Endothelial cell (in vitro differentiated cells): Measurements from ENCODE around the gene TMEM121. TPM values are rescaled to one million over a fixed set of nuclear protein-coding genes. Genes with fewer than 3 reads are reported as not detected.
A peak's percentile ranks its signal among the peaks of the same experiment; 100 is the strongest.
"Not testable (repeated sequence)": the region's sequence is repeated elsewhere in the genome, so short reads cannot be mapped to it uniquely, and the experiment has no call there.

Experiments
- DNase-seq: peaks from one replicate; pipeline ENCODE4 v3.0.0; 2021; ENCODE audit warnings: low spot score
- H3K27ac Mint-ChIP-seq: one replicate; pipeline ENCODE4 v1.8.0; 2021; ENCODE audit warnings: mixed read lengths, inconsistent platforms; ENCODE audit not compliant: unreplicated experiment
- H3K27me3 Mint-ChIP-seq: one replicate; pipeline ENCODE4 v1.8.0; 2021; ENCODE audit warnings: mild to moderate bottlenecking, moderate library complexity, mixed read lengths, inconsistent platforms; ENCODE audit not compliant: unreplicated experiment
- H3K36me3 Mint-ChIP-seq: one replicate; pipeline ENCODE4 v1.8.0; 2021; ENCODE audit warnings: mild to moderate bottlenecking, low read depth, mixed read lengths, inconsistent platforms; ENCODE audit not compliant: unreplicated experiment
- H3K4me1 Mint-ChIP-seq: one replicate; pipeline ENCODE4 v1.8.0; 2021; ENCODE audit warnings: mild to moderate bottlenecking, mixed read lengths, inconsistent platforms; ENCODE audit not compliant: unreplicated experiment
- H3K4me3 Mint-ChIP-seq: one replicate; pipeline ENCODE4 v1.8.0; 2021; ENCODE audit warnings: mild to moderate bottlenecking, mixed read lengths, inconsistent platforms; ENCODE audit not compliant: unreplicated experiment
- H3K9me3 Mint-ChIP-seq: one replicate; pipeline ENCODE4 v1.8.0; 2021; ENCODE audit warnings: mixed read lengths, inconsistent platforms; ENCODE audit not compliant: unreplicated experiment
- total RNA-seq: library from RNA; stranded (reverse); fragmentation: NEBNext Ultra II Directional; extraction: Animal tissue kit (Norgen Biotek cat#: 25700); gene quantifications from one replicate; pipeline ENCODE4 v1.2.1, GENCODE V29; 2021; ENCODE audit not compliant: unreplicated experiment
- TF ChIP-seq, protein P1 (sequence below): fragments of 200-600 bp; sonication (generic); IDR thresholded peaks from one replicate; pipeline ENCODE4 v1.5.0; 2021; ENCODE audit warnings: antibody characterized with exemption; ENCODE audit not compliant: unreplicated experiment

TMEM121 gene
- total RNA-seq, 1 donor from 2014 or later, result 1.6 TPM

- H3K27ac Mint-ChIP-seq, result peak overlapping the region; percentile 42
- no peak overlapping the region for H3K4me3 Mint-ChIP-seq
- peaks cover 5% of the 10 kb centered on the region for H3K4me1 Mint-ChIP-seq
- TF ChIP-seq, protein P1, sequence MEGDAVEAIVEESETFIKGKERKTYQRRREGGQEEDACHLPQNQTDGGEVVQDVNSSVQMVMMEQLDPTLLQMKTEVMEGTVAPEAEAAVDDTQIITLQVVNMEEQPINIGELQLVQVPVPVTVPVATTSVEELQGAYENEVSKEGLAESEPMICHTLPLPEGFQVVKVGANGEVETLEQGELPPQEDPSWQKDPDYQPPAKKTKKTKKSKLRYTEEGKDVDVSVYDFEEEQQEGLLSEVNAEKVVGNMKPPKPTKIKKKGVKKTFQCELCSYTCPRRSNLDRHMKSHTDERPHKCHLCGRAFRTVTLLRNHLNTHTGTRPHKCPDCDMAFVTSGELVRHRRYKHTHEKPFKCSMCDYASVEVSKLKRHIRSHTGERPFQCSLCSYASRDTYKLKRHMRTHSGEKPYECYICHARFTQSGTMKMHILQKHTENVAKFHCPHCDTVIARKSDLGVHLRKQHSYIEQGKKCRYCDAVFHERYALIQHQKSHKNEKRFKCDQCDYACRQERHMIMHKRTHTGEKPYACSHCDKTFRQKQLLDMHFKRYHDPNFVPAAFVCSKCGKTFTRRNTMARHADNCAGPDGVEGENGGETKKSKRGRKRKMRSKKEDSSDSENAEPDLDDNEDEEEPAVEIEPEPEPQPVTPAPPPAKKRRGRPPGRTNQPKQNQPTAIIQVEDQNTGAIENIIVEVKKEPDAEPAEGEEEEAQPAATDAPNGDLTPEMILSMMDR, result no peak
- peaks cover 20% of the 10 kb centered on the region for H3K9me3 Mint-ChIP-seq
- peaks cover 18% of the 10 kb centered on the region for H3K36me3 Mint-ChIP-seq
- DNase-seq, result no peak
- peaks cover 14% of the 10 kb centered on the region for H3K27me3 Mint-ChIP-seq
Measured at GRCh38 chr14:105562713-105563346, 36.4 kb downstream of the TMEM121 start.

DNA sequence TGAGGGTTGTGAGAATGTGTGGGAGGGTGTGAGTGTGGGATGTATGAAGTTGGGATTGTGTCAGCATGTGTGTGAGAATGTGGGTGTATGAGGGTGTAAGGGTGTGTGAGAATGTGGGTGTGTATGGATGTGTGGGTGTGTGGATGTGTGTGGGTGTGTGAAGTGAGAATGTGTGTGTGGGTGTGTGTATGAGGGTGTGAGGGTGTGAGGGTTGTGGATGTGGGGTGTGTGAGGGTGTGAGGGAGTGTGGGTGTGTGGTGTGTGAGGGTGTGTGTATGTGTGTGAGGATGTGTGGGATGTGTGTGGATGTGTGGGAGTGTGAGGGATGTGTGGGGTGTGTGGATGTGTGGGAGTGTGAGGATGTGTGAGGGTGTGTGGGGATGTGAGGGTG lies 37.0 kb downstream of the TMEM121 start:
- Mint-ChIP-seq H3K9me3 (peaks cover 25% of the 10 kb centered on the region), H3K36me3 (peaks cover 23% of the 10 kb centered on the region), H3K4me1 (peaks cover 7% of the 10 kb centered on the region), H3K27ac (peak overlapping the region; percentile 42), H3K4me3 (no peak overlapping the region), H3K27me3 (peaks cover 18% of the 10 kb centered on the region)
- TF ChIP-seq, protein P1, result no peak
- no peak for DNase-seq

DNA sequence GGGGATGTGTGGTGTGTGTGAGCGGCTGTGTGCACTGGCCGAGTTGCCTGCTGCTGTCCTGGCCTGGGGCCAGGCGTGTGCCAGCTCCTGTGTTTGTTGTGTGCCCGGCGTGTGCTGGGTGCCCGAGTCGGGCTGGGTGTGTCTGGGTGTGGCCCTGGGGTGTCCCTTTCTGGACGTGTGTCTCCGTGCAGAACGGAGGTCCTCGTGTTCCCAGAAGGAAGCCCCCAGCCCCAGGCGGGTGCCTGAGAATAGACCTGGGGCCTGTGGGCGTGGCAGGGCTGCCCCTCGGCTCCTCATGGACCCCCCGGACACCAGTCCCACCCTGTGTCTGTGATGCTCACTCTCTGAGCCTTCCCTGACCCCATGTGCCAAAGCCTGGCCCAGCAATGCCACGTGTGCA lies 38.2 kb downstream of the TMEM121 start:
- peaks cover 34% of the 10 kb centered on the region for H3K9me3 Mint-ChIP-seq
- not testable (repeated sequence) for H3K27ac Mint-ChIP-seq, DNase-seq, H3K4me3 Mint-ChIP-seq, H3K4me1 Mint-ChIP-seq
- H3K27me3 Mint-ChIP-seq, result peaks cover 24% of the 10 kb centered on the region
- H3K36me3 Mint-ChIP-seq, result peaks cover 30% of the 10 kb centered on the region

DNA sequence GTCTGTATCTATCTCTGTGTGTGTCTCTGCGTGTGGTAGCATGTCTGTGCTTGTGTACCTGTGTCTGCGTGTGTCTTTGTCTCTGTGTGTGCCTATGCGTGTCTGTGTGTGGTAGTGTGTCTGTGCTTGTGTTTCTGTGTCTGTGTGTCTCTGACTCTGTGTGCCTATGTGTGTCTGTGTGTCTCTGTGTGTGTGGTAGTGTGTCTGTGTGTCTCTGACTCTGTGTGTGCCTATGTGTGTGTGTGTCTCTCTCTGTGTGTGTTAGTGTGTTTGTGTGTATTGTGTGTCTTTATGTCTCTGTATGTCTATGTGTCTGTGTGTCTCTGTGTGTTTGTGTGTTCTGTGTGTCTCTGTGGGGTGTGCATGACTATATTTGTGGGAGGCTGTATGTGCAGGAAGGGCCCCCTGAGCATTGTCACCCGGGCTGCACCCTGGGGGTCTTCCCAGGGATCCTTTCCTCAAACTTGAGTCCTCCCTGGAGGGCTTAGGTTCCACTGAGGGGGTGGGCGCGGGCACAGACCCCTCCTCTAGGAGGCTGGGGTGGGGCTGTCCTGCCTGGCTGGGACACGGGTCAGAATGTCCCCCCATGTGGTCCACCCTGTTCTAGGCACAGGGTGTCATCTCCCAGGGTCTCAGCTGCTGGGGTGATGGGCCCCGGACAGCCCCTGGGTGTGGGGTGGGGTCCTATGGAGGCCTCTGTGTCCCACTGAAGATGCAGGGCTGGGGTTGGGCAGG lies 39.0 kb downstream of the TMEM121 start:
- not testable (repeated sequence) for DNase-seq, H3K4me1 Mint-ChIP-seq
- Mint-ChIP-seq H3K27me3 (peaks cover 29% of the 10 kb centered on the region), H3K36me3 (peaks cover 34% of the 10 kb centered on the region), H3K4me3 (peak overlapping the region; percentile 53), H3K27ac (peak overlapping the region; percentile 66), H3K9me3 (peaks cover 38% of the 10 kb centered on the region)

DNA sequence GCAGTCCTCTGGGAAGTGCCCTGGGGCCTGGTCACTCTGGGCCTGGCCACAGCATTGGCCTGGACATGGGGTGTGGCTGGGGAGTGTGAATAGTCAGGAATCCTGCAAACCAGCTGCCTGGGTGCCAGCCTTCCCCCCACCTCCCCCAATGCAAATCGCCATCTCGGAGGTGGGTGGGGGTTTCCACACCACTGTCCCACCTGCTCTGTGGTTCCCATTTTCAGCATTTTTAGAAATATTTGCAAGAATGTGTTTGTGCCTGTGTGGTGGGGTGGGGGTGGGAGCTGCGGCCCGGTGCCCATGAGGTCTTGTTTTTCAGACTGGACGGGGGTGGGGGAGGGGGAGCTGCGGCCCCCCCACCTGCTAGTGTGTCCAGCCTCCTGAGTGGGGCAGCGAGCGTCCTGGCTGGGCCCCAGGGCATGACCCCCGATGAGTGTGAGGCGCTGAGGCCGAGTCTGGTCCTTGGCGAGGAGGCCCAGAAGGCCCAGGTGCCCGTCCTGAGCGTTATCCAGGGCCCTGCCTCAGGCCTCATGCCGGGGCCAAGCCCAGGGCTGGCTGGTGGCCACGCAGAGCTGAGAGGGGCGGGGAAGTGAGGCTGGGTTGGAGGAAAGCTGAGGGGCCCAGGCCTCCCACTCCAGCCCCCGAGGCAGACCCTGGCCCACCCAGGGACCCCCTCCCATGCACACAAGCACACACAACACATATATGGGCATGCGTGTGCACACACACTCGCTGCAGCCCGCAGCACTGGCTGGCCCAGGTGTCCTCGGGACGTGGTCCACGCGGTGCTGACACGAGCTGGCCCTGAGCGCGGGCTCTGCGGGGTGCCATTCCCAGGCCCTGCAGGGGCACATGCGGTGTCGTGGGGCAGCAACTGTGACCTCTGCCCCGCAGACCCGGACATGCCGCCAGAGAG lies 40.1 kb downstream of the TMEM121 start:
- peaks cover 38% of the 10 kb centered on the region for H3K9me3 Mint-ChIP-seq
- DNase-seq, H3K27ac Mint-ChIP-seq, H3K4me3 Mint-ChIP-seq, H3K4me1 Mint-ChIP-seq: not testable (repeated sequence)
- peaks cover 40% of the 10 kb centered on the region for H3K36me3 Mint-ChIP-seq
- peaks cover 34% of the 10 kb centered on the region for H3K27me3 Mint-ChIP-seq

DNA sequence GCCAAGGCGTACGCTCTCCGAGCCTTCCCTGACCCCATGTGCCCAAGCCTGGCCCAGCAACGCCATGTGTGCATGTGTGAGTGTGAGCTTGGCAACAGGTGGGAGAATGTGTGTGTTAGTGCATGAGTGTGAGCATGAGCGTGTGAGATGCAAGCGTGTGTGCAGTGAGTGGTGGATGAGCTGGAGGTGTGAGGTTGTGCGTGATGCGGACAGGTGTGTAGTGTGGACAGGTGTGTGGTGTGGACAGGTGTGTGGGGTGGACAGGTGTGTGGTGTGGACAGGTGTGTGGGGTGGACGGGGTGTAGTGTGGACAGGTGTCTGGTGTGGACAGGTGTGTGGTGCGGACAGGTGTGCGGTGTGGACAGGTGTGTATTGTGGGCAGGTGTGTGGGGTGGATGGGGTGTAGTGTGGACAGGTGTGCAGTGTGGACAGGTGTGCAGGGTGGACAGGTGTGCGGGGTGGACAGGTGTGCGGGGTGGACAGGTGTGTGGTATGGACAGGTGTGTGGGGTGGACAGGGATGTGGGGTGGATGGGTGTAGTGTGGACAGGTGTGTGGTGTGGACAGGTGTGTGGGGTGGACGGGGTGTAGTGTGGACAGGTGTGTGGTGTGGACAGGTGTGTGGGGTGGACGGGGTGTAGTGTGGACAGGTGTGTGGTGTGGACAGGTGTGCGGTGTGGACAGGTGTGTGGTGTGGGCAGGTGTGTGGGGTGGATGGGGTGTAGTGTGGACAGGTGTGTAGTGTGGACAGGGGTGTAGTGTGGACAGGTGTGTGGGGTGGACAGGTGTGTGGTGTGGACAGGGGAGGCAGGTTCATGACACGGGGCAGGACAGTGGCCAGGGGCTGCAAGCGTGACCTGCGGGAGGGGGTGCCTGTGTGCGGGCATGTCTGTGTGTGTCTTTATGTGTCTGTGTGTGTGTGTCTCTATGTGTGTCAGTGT lies 41.1 kb downstream of the TMEM121 start:
- Mint-ChIP-seq H3K27me3 (peaks cover 34% of the 10 kb centered on the region), H3K27ac (peak overlapping the region; percentile 76), H3K9me3 (peaks cover 38% of the 10 kb centered on the region), H3K36me3 (peaks cover 40% of the 10 kb centered on the region), H3K4me3 (peak overlapping the region; percentile 70)
- DNase-seq, H3K4me1 Mint-ChIP-seq: not testable (repeated sequence)

GRCh38 chr14:105568140-105568843 lies 41.9 kb downstream of the TMEM121 start:
- peaks cover 39% of the 10 kb centered on the region for H3K9me3 Mint-ChIP-seq
- H3K4me1 Mint-ChIP-seq, DNase-seq: not testable (repeated sequence)
- H3K36me3 Mint-ChIP-seq, result peaks cover 40% of the 10 kb centered on the region
- H3K4me3 Mint-ChIP-seq, result peak overlapping the region; percentile 70
- peak overlapping the region; percentile 76 for H3K27ac Mint-ChIP-seq
- peaks cover 34% of the 10 kb centered on the region for H3K27me3 Mint-ChIP-seq
